Measurements from ENCODE around the gene GRM2.

The GRM2 gene

DNA sequence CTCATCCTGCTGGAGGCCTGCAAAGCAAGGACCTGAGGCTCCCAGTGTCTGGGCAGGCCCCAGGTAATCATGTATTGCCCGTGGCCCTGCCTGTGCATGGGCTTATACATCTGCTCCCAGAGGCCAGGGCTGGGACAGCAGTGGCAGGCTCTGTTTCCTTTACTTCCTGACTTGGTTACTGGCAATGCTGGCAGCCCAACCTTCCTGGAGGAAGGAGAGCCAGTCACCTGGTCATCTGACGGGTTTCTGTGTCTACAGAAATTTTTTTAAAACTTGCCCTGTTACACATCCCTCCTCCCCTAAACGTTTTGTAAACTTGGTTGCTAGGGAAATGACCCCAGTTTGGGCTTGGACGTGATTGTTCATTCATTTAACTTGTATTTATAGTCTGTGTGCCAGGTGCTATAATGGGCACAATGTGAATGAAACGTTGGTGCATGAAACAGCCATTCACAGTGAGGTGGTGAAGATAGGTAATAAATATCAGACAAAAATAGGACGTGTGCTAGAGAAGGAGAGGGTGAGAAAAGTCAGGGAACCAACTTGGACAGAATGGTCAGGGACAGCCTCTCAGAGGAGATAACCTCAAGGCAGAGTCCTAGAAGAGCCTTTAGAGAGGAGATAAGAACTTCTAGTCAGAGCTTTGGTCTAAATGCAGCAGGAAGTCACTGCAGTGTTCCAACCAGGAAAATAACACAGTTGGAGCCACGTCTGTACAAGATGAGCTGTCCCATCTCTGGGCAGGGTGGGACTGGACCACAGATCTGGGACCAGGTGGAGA lies 21.7 kb upstream of the GRM2 start:
- peaks cover 17 to 76% (median 49%) of the 10 kb centered on the region in 3 donors for H3K36me3 ChIP-seq
- H3K27me3 ChIP-seq, result no peaks in the 10 kb centered on the region
- TF ChIP-seq, protein P1, sequence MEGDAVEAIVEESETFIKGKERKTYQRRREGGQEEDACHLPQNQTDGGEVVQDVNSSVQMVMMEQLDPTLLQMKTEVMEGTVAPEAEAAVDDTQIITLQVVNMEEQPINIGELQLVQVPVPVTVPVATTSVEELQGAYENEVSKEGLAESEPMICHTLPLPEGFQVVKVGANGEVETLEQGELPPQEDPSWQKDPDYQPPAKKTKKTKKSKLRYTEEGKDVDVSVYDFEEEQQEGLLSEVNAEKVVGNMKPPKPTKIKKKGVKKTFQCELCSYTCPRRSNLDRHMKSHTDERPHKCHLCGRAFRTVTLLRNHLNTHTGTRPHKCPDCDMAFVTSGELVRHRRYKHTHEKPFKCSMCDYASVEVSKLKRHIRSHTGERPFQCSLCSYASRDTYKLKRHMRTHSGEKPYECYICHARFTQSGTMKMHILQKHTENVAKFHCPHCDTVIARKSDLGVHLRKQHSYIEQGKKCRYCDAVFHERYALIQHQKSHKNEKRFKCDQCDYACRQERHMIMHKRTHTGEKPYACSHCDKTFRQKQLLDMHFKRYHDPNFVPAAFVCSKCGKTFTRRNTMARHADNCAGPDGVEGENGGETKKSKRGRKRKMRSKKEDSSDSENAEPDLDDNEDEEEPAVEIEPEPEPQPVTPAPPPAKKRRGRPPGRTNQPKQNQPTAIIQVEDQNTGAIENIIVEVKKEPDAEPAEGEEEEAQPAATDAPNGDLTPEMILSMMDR (IDR thresholded peaks at IDR 0.05), result no peak
- DNase-seq, result no peak
- intact Hi-C loops (cut with DNase I; ENCODE audit: low total_unique reads), result no loop called here
- no peak overlapping the region for H3K27ac ChIP-seq
- no peaks in the 10 kb centered on the region for H3K9me3 ChIP-seq
- peaks cover 0 to 34% (median 3%) of the 10 kb centered on the region in 4 donors for H3K4me1 ChIP-seq
- no peak overlapping the region for H3K4me3 ChIP-seq

DNA sequence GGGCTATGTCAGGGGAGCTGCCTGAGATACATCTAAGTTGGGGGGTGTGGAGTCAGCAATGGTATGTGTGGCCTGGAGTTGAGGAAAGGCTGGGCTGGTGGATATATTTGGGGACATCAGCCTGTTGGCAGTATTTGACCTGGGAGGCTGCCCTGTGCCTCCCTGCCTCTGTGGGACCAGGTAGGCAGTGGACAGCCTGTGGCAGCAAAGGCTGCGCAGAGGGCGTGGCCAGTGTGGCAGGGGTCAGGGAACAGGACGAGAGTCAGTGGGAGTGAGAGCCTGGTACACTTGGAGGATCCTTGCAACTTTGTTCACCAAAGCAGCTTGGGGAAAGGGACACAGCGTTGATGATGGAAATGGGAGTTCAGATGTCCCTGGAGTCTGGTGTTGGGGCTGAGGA lies 20.8 kb upstream of the GRM2 start:
- peaks cover 0 to 25% (median 1%) of the 10 kb centered on the region in 4 donors for H3K4me1 ChIP-seq
- intact Hi-C loops (cut with DNase I; ENCODE audit: low total_unique reads), result no loop called here

GRCh38 chr3:51686512-51687215 lies 20.2 kb upstream of the GRM2 start:
- no peak overlapping the region for H3K27ac ChIP-seq
- intact Hi-C loops (cut with DNase I; ENCODE audit: low total_unique reads), result no loop called here
- peak in 1 of 2 donors; percentile 38 for DNase-seq
- H3K27me3 ChIP-seq, result no peaks in the 10 kb centered on the region
- TF ChIP-seq, protein P1 (IDR thresholded peaks at IDR 0.05), result no peak
- peaks cover 17 to 80% (median 49%) of the 10 kb centered on the region in 3 donors for H3K36me3 ChIP-seq
- peaks cover 0 to 19% (median 0%) of the 10 kb centered on the region in 4 donors for H3K4me1 ChIP-seq
- H3K4me3 ChIP-seq, result no peak overlapping the region
- H3K9me3 ChIP-seq, result no peaks in the 10 kb centered on the region

More for the DNA sequence above, 20.8 kb upstream of the GRM2 start:
- no peak overlapping the region for H3K27ac ChIP-seq
- no peak overlapping the region for H3K4me3 ChIP-seq
- DNase-seq, result no peak
- H3K9me3 ChIP-seq, result no peaks in the 10 kb centered on the region
- H3K36me3 ChIP-seq, result peaks cover 17 to 75% (median 49%) of the 10 kb centered on the region in 3 donors
- TF ChIP-seq, protein P1 (IDR thresholded peaks at IDR 0.05), result no peak
- H3K27me3 ChIP-seq, result no peaks in the 10 kb centered on the region

DNA sequence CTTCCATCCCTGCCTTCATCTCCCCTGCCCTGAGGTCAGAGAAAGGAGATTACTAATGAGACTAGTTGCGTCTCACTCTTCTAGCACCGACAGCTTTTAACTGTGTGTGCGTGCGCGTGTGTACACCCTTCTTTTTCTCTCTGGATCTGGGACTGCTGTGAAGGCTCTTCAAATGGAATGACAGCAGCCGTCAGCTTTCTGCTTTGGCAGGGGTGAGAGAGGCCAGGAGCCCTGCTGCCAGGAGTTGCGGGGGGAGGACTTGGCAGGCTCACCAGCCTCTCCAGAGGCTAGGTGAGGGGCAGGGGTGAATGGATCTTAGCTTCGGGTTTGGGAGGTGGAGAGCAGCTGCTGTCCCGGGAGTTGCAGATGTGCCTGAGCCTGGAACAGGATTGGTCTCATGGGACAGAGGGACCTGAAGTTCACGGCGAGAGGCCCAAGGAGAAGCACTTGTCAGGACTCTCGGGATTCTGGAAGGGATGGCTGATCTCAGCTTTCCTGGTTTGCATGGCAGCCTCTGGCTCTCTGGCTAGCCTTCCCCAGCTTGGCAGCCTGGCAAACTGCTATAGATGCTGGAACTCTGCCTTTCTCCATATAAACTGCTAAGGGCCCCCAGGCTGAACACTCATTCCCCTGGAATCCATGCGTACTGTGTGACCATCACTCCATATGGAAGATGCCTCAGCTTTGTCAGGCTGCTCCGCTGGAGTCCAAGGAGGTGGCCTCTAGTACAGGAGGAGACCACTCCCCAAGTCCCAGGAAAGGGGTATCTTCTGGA lies 19.2 kb upstream of the GRM2 start:
- Histone ChIP-seq H3K4me1 (peaks cover 0 to 18% (median 0%) of the 10 kb centered on the region in 4 donors), H3K9me3 (no peaks in the 10 kb centered on the region), H3K27me3 (no peaks in the 10 kb centered on the region), H3K27ac (no peak overlapping the region), H3K36me3 (peaks cover 17 to 87% (median 58%) of the 10 kb centered on the region in 3 donors), H3K4me3 (no peak overlapping the region)
- no peak for DNase-seq
- intact Hi-C loops (cut with DNase I; ENCODE audit: low total_unique reads), result no loop called here
- TF ChIP-seq, protein P1 (IDR thresholded peaks at IDR 0.05), result no peak

- intact Hi-C loops (cut with DNase I; ENCODE audit: low total_unique reads), result no loop called here
- Histone ChIP-seq H3K36me3 (peaks cover 17 to 87% (median 63%) of the 10 kb centered on the region in 3 donors), H3K4me3 (no peak overlapping the region), H3K27ac (no peak overlapping the region), H3K27me3 (no peaks in the 10 kb centered on the region), H3K9me3 (no peaks in the 10 kb centered on the region), H3K4me1 (peaks cover 0 to 18% (median 0%) of the 10 kb centered on the region in 4 donors)
- TF ChIP-seq, protein P1 (IDR thresholded peaks at IDR 0.05), result no peak
- DNase-seq, result no peak
Measured at GRCh38 chr3:51688206-51688600, 18.7 kb upstream of the GRM2 start.
